ENCODE results near the gene PEX12.

PEX12 gene

GRCh38 chr17:35597604-35598003, 19.2 kb upstream of the PEX12 start:
- peaks cover 76% of the 10 kb centered on the region for H3K36me3 ChIP-seq (ENCODE audit: insufficient read depth, low read length)
- no peak overlapping the region for H3K4me3 ChIP-seq (ENCODE audit: low read length)

GRCh38 chr17:35596530-35597233, 18.3 kb upstream of the PEX12 start:
- H3K4me3 ChIP-seq (ENCODE audit: low read length) = no peak overlapping the region
- H3K36me3 ChIP-seq (ENCODE audit: insufficient read depth, low read length) = peaks cover 69% of the 10 kb centered on the region
- no peaks in the 10 kb centered on the region for H3K27me3 ChIP-seq (ENCODE audit: insufficient read depth, low read length)
- H3K9me3 ChIP-seq (ENCODE audit: low read length) = no peaks in the 10 kb centered on the region
- H3K4me1 ChIP-seq (ENCODE audit: insufficient read depth, low read length) = no peaks in the 10 kb centered on the region
- no peak overlapping the region for H2AFZ ChIP-seq (ENCODE audit: low read depth, low read length)

More at GRCh38 chr17:35597604-35598003, 19.2 kb upstream of the PEX12 start:
- Histone ChIP-seq H3K9me3 (ENCODE audit: low read length) (no peaks in the 10 kb centered on the region), H3K4me1 (ENCODE audit: insufficient read depth, low read length) (no peaks in the 10 kb centered on the region), H2AFZ (ENCODE audit: low read depth, low read length) (no peak overlapping the region), H3K27me3 (ENCODE audit: insufficient read depth, low read length) (no peaks in the 10 kb centered on the region)

- Histone ChIP-seq H3K27me3 (ENCODE audit: insufficient read depth, low read length) (no peaks in the 10 kb centered on the region), H3K36me3 (ENCODE audit: insufficient read depth, low read length) (peaks cover 63% of the 10 kb centered on the region), H3K4me1 (ENCODE audit: insufficient read depth, low read length) (no peaks in the 10 kb centered on the region), H2AFZ (ENCODE audit: low read depth, low read length) (no peak overlapping the region), H3K4me3 (ENCODE audit: low read length) (no peak overlapping the region), H3K9me3 (ENCODE audit: low read length) (no peaks in the 10 kb centered on the region)
Observed at GRCh38 chr17:35596072-35596471, 17.7 kb upstream of the PEX12 start.

GRCh38 chr17:35588196-35588920, 10.0 kb upstream of the PEX12 start:
- Histone ChIP-seq H3K4me3 (ENCODE audit: low read length) (peak overlapping the region; percentile 59), H3K36me3 (ENCODE audit: insufficient read depth, low read length) (no peaks in the 10 kb centered on the region), H2AFZ (ENCODE audit: low read depth, low read length) (no peak overlapping the region), H3K9me3 (ENCODE audit: low read length) (no peaks in the 10 kb centered on the region), H3K4me1 (ENCODE audit: insufficient read depth, low read length) (peaks cover 7% of the 10 kb centered on the region), H3K27me3 (ENCODE audit: insufficient read depth, low read length) (no peaks in the 10 kb centered on the region)

- H2AFZ ChIP-seq (ENCODE audit: low read depth, low read length) = peak within 1 kb of the TSS; percentile 62
- H3K27me3 ChIP-seq (ENCODE audit: insufficient read depth, low read length) = no peaks in the 10 kb centered on the region
- peaks cover 7% of the 10 kb centered on the region for H3K4me1 ChIP-seq (ENCODE audit: insufficient read depth, low read length)
- no peaks in the 10 kb centered on the region for H3K36me3 ChIP-seq (ENCODE audit: insufficient read depth, low read length)
- H3K9me3 ChIP-seq (ENCODE audit: low read length) = no peaks in the 10 kb centered on the region
- H3K4me3 ChIP-seq (ENCODE audit: low read length) = peak within 1 kb of the TSS; percentile 59
Observed at GRCh38 chr17:35587074-35587961, 8.9 kb upstream of the PEX12 start, which contains the start of gene AP2B1. TSS of gene AP2B1 (plus strand) at chr17:35587322. CDS start at chr17:35594031, 6,709 bp downstream.

- Histone ChIP-seq H3K36me3 (ENCODE audit: insufficient read depth, low read length) (no peaks in the 10 kb centered on the region), H3K4me1 (ENCODE audit: insufficient read depth, low read length) (peaks cover 7% of the 10 kb centered on the region), H3K27me3 (ENCODE audit: insufficient read depth, low read length) (no peaks in the 10 kb centered on the region), H3K4me3 (ENCODE audit: low read length) (peak overlapping the region; percentile 59), H2AFZ (ENCODE audit: low read depth, low read length) (peak overlapping the region; percentile 62), H3K9me3 (ENCODE audit: low read length) (no peaks in the 10 kb centered on the region)
Observed at GRCh38 chr17:35586569-35587073, 8.2 kb upstream of the PEX12 start.

GRCh38 chr17:35584061-35584460, 5.7 kb upstream of the PEX12 start:
- Histone ChIP-seq H3K4me1 (ENCODE audit: insufficient read depth, low read length) (peaks cover 11% of the 10 kb centered on the region), H3K9me3 (ENCODE audit: low read length) (no peaks in the 10 kb centered on the region), H3K27me3 (ENCODE audit: insufficient read depth, low read length) (no peaks in the 10 kb centered on the region), H3K36me3 (ENCODE audit: insufficient read depth, low read length) (no peaks in the 10 kb centered on the region), H2AFZ (ENCODE audit: low read depth, low read length) (no peak overlapping the region), H3K4me3 (ENCODE audit: low read length) (no peak overlapping the region)

- Histone ChIP-seq H3K4me3 (ENCODE audit: low read length) (peak overlapping the region; percentile 71), H3K9me3 (ENCODE audit: low read length) (no peaks in the 10 kb centered on the region), H3K36me3 (ENCODE audit: insufficient read depth, low read length) (peaks cover 16% of the 10 kb centered on the region), H2AFZ (ENCODE audit: low read depth, low read length) (peak overlapping the region; percentile 49), H3K27me3 (ENCODE audit: insufficient read depth, low read length) (no peaks in the 10 kb centered on the region), H3K4me1 (ENCODE audit: insufficient read depth, low read length) (peaks cover 20% of the 10 kb centered on the region)
Observed at GRCh38 chr17:35578929-35579432, 610 bp upstream of the PEX12 start.

- no peaks in the 10 kb centered on the region for H3K9me3 ChIP-seq (ENCODE audit: low read length)
- peaks cover 20% of the 10 kb centered on the region for H3K4me1 ChIP-seq (ENCODE audit: insufficient read depth, low read length)
- H3K4me3 ChIP-seq (ENCODE audit: low read length) = peak overlapping the region; percentile 71
- H2AFZ ChIP-seq (ENCODE audit: low read depth, low read length) = peak overlapping the region; percentile 49
- peaks cover 22% of the 10 kb centered on the region for H3K36me3 ChIP-seq (ENCODE audit: insufficient read depth, low read length)
- no peaks in the 10 kb centered on the region for H3K27me3 ChIP-seq (ENCODE audit: insufficient read depth, low read length)
Observed at GRCh38 chr17:35577830-35578196, 558 bp downstream of the PEX12 start.

GRCh38 chr17:35575759-35576158, 2.6 kb downstream of the PEX12 start:
- H3K4me3 ChIP-seq (ENCODE audit: low read length) = no peak overlapping the region
- no peak overlapping the region for H2AFZ ChIP-seq (ENCODE audit: low read depth, low read length)
- peaks cover 20% of the 10 kb centered on the region for H3K4me1 ChIP-seq (ENCODE audit: insufficient read depth, low read length)
- H3K36me3 ChIP-seq (ENCODE audit: insufficient read depth, low read length) = peaks cover 22% of the 10 kb centered on the region
- H3K27me3 ChIP-seq (ENCODE audit: insufficient read depth, low read length) = no peaks in the 10 kb centered on the region
- H3K9me3 ChIP-seq (ENCODE audit: low read length) = no peaks in the 10 kb centered on the region

- peaks cover 14% of the 10 kb centered on the region for H3K4me1 ChIP-seq (ENCODE audit: insufficient read depth, low read length)
- H3K27me3 ChIP-seq (ENCODE audit: insufficient read depth, low read length) = no peaks in the 10 kb centered on the region
- H3K9me3 ChIP-seq (ENCODE audit: low read length) = no peaks in the 10 kb centered on the region
- H3K4me3 ChIP-seq (ENCODE audit: low read length) = peak overlapping the region; percentile 93
- peaks cover 5% of the 10 kb centered on the region for H3K36me3 ChIP-seq (ENCODE audit: insufficient read depth, low read length)
- no peak overlapping the region for H2AFZ ChIP-seq (ENCODE audit: low read depth, low read length)
Observed at GRCh38 chr17:35569405-35569804, 9.0 kb downstream of the PEX12 start.

- Histone ChIP-seq H3K4me3 (ENCODE audit: low read length) (peak overlapping the region; percentile 93), H3K36me3 (ENCODE audit: insufficient read depth, low read length) (peaks cover 2% of the 10 kb centered on the region), H3K9me3 (ENCODE audit: low read length) (no peaks in the 10 kb centered on the region), H3K4me1 (ENCODE audit: insufficient read depth, low read length) (peaks cover 14% of the 10 kb centered on the region), H3K27me3 (ENCODE audit: insufficient read depth, low read length) (peaks cover 8% of the 10 kb centered on the region), H2AFZ (ENCODE audit: low read depth, low read length) (peak overlapping the region; percentile 81)
Observed at GRCh38 chr17:35568561-35568960, 9.8 kb downstream of the PEX12 start.

All from neuron (in vitro differentiated cells).